Measurements from ENCODE around the gene TCAF1.
"Not testable (repeated sequence)": the region's sequence is repeated elsewhere in the genome, so short reads cannot be mapped to it uniquely, and the experiment has no call there.

The TCAF1 gene

GRCh38 chr7:143855443-143855842, 46.5 kb downstream of the TCAF1 start:
- not testable (repeated sequence) for DNase-seq (ENCODE audit: low read depth)

GRCh38 chr7:143850682-143851081, 51.3 kb downstream of the TCAF1 start:
- DNase-seq (ENCODE audit: low read depth) = no peak

- DNase-seq (ENCODE audit: low read depth) = no peak
Measured at GRCh38 chr7:143849785-143850479, 52.0 kb downstream of the TCAF1 start.

- no peak for DNase-seq (ENCODE audit: low read depth)
Measured at GRCh38 chr7:143848192-143848591, 53.8 kb downstream of the TCAF1 start.

- DNase-seq (ENCODE audit: low read depth) = no peak
Measured at GRCh38 chr7:143846692-143847091, 55.3 kb downstream of the TCAF1 start.

GRCh38 chr7:143841696-143842095, 60.3 kb downstream of the TCAF1 start:
- DNase-seq (ENCODE audit: low read depth) = not testable (repeated sequence)

GRCh38 chr7:143840062-143840461, 61.9 kb downstream of the TCAF1 start:
- DNase-seq (ENCODE audit: low read depth) = not testable (repeated sequence)

- peak; percentile 94 for DNase-seq (ENCODE audit: low read depth)
Measured at GRCh38 chr7:143837223-143837622, 64.8 kb downstream of the TCAF1 start.

- peak; percentile 83 for DNase-seq (ENCODE audit: low read depth)
Measured at GRCh38 chr7:143836622-143837021, 65.4 kb downstream of the TCAF1 start.

GRCh38 chr7:143836088-143836487, 65.9 kb downstream of the TCAF1 start:
- DNase-seq (ENCODE audit: low read depth) = not testable (repeated sequence)

- not testable (repeated sequence) for DNase-seq (ENCODE audit: low read depth)
Measured at GRCh38 chr7:143826578-143826977, 75.4 kb downstream of the TCAF1 start.

GRCh38 chr7:143824295-143825135, 77.5 kb downstream of the TCAF1 start:
- DNase-seq (ENCODE audit: low read depth) = not testable (repeated sequence)

GRCh38 chr7:143823634-143824294, 78.2 kb downstream of the TCAF1 start:
- DNase-seq (ENCODE audit: low read depth) = not testable (repeated sequence)

- not testable (repeated sequence) for DNase-seq (ENCODE audit: low read depth)
Measured at GRCh38 chr7:143821392-143822277, 80.3 kb downstream of the TCAF1 start.

- not testable (repeated sequence) for DNase-seq (ENCODE audit: low read depth)
Measured at GRCh38 chr7:143817873-143818272, 84.1 kb downstream of the TCAF1 start.

- not testable (repeated sequence) for DNase-seq (ENCODE audit: low read depth)
Measured at GRCh38 chr7:143816471-143817133, 85.4 kb downstream of the TCAF1 start.

GRCh38 chr7:143810639-143811038, 91.3 kb downstream of the TCAF1 start:
- DNase-seq (ENCODE audit: low read depth) = not testable (repeated sequence)

GRCh38 chr7:143806664-143807071, 95.3 kb downstream of the TCAF1 start:
- DNase-seq (ENCODE audit: low read depth) = not testable (repeated sequence)
